ENCODE results near the gene BMP4. TPM values are rescaled to one million over a fixed set of nuclear protein-coding genes. Genes with fewer than 3 reads are reported as not detected.
A peak's percentile ranks its signal among the peaks of the same experiment; 100 is the strongest.

Gene BMP4
- total RNA-seq, 1 donor from 2014 or later = 3.4 TPM

- Mint-ChIP-seq H3K27me3 (ENCODE audit: low read depth) (no peaks in the 10 kb centered on the region), H3K27ac (ENCODE audit: unreplicated experiment) (no peak overlapping the region), H3K4me3 (ENCODE audit: unreplicated experiment) (no peak overlapping the region), H3K9me3 (ENCODE audit: low read depth) (no peaks in the 10 kb centered on the region), H3K36me3 (ENCODE audit: low read depth) (no peaks in the 10 kb centered on the region), H3K4me1 (ENCODE audit: low read depth) (peaks cover 3% of the 10 kb centered on the region)
- no peak for TF ChIP-seq CTCF (IDR thresholded peaks at IDR 0.05)
- no peak for DNase-seq (ENCODE audit: low spot score)
Measured at GRCh38 chr14:53932966-53933365, 23.7 kb downstream of the BMP4 start.

GRCh38 chr14:53929871-53930715 is 26.5 kb downstream of the BMP4 start:
- H3K9me3 Mint-ChIP-seq (ENCODE audit: low read depth) = no peaks in the 10 kb centered on the region
- H3K27me3 Mint-ChIP-seq (ENCODE audit: low read depth) = no peaks in the 10 kb centered on the region
- H3K36me3 Mint-ChIP-seq (ENCODE audit: low read depth) = no peaks in the 10 kb centered on the region
- TF ChIP-seq CTCF (IDR thresholded peaks at IDR 0.05) = peak; percentile 59
- H3K4me1 Mint-ChIP-seq (ENCODE audit: low read depth) = peaks cover 19% of the 10 kb centered on the region
- H3K4me3 Mint-ChIP-seq (ENCODE audit: unreplicated experiment) = no peak overlapping the region
- no peak for DNase-seq (ENCODE audit: low spot score)
- no peak overlapping the region for H3K27ac Mint-ChIP-seq (ENCODE audit: unreplicated experiment)

- H3K4me1 Mint-ChIP-seq (ENCODE audit: low read depth) = peaks cover 27% of the 10 kb centered on the region
- no peak overlapping the region for H3K4me3 Mint-ChIP-seq (ENCODE audit: unreplicated experiment)
- DNase-seq (ENCODE audit: low spot score) = no peak
- no peaks in the 10 kb centered on the region for H3K9me3 Mint-ChIP-seq (ENCODE audit: low read depth)
- no peak overlapping the region for H3K27ac Mint-ChIP-seq (ENCODE audit: unreplicated experiment)
- H3K27me3 Mint-ChIP-seq (ENCODE audit: low read depth) = no peaks in the 10 kb centered on the region
- H3K36me3 Mint-ChIP-seq (ENCODE audit: low read depth) = no peaks in the 10 kb centered on the region
- no peak for TF ChIP-seq CTCF (IDR thresholded peaks at IDR 0.05)
Measured at GRCh38 chr14:53927171-53927570, 29.5 kb downstream of the BMP4 start.

GRCh38 chr14:53925201-53925766 is 31.3 kb downstream of the BMP4 start:
- H3K27me3 Mint-ChIP-seq (ENCODE audit: low read depth) = no peaks in the 10 kb centered on the region
- H3K36me3 Mint-ChIP-seq (ENCODE audit: low read depth) = no peaks in the 10 kb centered on the region
- peaks cover 24% of the 10 kb centered on the region for H3K4me1 Mint-ChIP-seq (ENCODE audit: low read depth)
- no peak for TF ChIP-seq CTCF (IDR thresholded peaks at IDR 0.05)
- peak overlapping the region; percentile 73 for H3K27ac Mint-ChIP-seq (ENCODE audit: unreplicated experiment)
- H3K9me3 Mint-ChIP-seq (ENCODE audit: low read depth) = no peaks in the 10 kb centered on the region
- H3K4me3 Mint-ChIP-seq (ENCODE audit: unreplicated experiment) = no peak overlapping the region
- no peak for DNase-seq (ENCODE audit: low spot score)

GRCh38 chr14:53924753-53925152 is 31.9 kb downstream of the BMP4 start:
- Mint-ChIP-seq H3K4me1 (ENCODE audit: low read depth) (peaks cover 24% of the 10 kb centered on the region), H3K36me3 (ENCODE audit: low read depth) (no peaks in the 10 kb centered on the region), H3K4me3 (ENCODE audit: unreplicated experiment) (no peak overlapping the region), H3K27ac (ENCODE audit: unreplicated experiment) (peak overlapping the region; percentile 73), H3K27me3 (ENCODE audit: low read depth) (no peaks in the 10 kb centered on the region), H3K9me3 (ENCODE audit: low read depth) (no peaks in the 10 kb centered on the region)
- DNase-seq (ENCODE audit: low spot score) = no peak
- no peak for TF ChIP-seq CTCF (IDR thresholded peaks at IDR 0.05)

All from chondrocyte (in vitro differentiated cells).